GM10847 (cell line): ENCODE data around the gene C22orf23.

ENCODE experiments used
- POLR2A ChIP-seq: IDR thresholded peaks from 2 replicates; pipeline ENCODE4 v1.6.1; 2011; ENCODE audit not compliant: insufficient read length; ENCODE audit errors: extremely low read depth

Gene C22orf23

DNA sequence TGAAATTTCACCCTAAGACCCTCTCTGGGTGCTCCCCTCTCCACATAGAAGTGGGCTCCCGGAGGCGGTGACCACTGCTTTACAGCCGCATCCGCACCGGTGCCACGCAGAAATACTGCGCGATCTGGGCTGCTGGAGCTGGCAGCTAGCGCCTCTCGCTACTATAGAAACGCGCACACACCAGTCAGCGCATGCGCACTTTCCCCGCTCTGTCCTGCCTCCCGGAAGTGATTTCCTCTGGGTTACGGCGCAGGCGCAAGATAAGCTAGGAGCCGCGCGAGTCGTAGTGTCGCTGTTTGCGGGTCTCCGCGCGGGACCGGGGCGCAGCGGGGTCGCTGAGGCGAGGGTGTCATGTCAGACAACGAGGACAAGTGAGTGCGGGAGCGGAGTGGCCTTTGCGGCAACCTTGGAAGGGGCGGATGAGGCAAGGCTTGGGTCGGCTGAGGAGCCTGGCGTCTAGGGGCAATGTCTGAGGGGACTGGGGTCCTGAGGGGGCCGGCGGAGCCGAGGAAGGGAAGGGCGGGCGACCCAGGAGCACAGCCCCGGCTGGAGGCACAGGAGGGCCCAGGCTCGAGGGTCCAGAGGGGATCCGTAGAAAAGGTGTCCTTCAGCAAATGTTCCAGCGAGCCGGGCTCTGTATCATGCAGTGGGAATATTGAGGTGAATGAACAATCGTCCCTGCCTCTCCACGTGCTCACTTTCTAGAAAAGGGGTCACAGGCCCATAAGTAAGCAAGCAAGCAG is at the start of gene C22orf23, which contains the start of gene POLR2F:
TSS of gene C22orf23 (minus strand) at position 165 of the 743 bp plus-strand sequence. CDS start 452 bp downstream, outside the sequence.
TSS of gene POLR2F (plus strand) at position 263 of the 743 bp plus-strand sequence. CDS start at position 352, 89 bp downstream.
- peak; percentile 92 for TF ChIP-seq POLR2A

DNA sequence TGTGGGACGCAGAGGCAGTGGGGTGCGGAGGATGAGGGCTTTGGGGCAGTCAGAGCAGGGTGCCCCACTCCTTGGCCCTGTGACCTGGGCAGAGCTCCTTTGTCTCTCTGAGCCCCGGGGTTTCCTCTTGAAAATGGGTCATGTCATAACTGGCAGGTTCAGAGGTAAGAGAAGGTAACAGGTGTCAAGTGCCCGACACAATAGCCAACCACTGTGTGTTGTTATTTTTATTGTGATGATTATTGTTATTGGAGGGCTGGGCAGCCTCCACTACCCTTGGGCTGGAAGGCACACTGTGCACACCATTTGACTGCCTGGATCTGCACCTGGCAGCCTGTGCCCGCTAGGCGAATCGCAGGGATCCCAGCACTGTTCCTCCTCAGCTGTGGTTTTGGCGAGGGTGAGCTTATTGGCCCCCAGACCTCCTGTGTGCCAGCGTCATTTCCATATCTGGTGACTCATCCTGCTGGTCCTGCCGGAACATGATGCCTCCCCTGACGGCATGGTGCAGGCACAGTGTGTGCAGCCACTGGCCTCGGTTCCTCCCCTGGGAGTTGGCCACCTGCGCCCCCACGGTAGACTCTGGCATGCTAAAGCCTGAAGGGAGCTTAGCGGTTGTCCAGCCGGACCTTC is 46.4 kb upstream of the C22orf23 start:
- TF ChIP-seq POLR2A, result no peak

DNA sequence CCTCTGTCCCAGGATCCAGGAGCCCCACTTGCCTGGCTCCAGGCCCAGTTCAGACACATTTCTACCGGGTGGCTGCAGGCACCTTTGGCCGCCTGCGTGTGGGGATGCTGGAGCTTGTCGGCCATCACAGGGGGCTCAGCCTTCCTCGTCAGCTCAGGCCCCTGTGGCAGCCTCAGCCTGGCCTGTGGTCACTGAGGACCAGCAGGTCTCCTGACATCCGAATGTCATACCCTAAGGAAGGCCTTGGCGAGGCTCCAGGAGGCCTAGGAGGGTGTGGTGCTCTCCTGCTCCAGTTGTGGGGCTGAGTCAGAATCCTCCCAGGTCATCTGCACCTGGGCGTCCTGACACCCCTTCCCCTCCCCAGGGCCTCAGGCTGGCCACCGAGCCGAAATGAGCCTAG is 45.8 kb upstream of the C22orf23 start:
- no peak for TF ChIP-seq POLR2A

DNA sequence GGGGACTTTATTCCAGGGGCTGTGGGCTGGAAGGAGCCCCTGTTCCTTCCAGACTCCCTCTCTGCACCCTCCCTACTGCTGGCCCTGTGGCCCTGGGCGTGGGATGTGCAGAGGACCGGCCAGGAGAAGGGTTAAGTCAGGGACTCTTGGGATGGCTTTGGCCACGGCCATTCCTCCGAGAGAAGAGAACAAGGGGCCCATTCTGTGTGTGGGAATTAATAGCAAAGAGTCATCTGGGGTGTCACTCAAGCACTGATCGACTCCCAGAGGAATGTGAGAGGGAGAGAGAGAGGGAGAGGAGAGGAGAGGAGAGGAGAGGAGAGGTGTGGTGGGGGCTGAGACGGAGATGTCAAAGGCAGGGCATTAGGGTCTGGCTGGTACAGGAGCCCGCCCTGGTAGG is 45.1 kb upstream of the C22orf23 start:
- TF ChIP-seq POLR2A, result no peak

DNA sequence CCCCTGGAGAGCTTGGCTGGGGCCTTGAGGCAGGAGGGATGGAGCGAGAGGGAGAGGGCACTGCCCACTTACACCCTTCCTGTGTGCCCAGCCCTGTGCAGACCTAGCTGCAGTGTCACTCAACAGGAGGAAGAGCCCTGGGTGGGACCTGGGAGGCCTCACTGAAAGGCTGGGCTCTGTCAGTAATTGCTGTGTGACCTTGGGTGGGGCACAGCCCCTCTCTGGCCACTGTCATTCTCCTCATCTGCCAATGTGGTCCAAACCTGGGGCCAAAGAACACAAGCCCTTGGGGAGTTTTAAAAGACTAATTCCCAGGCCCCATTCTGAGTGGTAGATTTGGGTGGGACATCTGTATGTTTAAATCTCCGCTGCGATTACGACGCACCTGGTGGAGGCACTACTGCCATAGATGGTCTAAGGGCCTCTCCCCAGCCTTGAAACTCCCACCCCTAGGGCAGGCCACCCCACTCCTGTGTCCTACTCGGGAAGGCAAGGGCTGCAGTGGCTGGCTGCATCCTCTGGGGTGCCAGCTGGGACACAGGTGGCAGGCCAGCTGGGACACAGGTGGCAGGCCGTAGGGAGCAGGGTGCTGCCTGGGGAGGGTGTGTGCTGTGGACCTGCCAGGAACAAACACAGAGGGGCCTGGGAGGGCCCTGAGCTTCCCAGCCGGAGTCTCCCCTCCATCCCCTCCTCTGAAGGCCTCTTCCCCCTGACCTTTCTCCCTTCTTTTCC is 43.3 kb upstream of the C22orf23 start:
- no peak for TF ChIP-seq POLR2A

DNA sequence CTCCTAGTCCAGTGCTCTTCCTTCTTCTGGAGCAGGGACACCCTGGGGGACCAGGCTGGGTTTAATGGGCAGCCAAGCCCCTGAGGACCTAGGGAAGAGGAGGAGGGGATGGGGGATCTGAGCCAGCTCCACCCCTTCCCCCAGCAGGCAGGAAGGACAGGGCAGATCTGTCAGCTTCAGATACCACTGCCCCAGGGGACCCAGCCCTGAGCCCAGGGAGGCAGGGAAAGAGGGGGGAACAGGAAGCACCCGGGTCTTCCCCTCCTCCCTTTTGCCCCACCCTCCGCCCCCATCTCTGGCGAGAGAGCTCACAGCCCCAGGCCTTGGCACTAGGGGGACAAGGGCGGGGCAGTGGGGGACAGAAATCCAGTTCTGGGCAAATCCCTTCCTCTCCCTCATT is 42.7 kb upstream of the C22orf23 start:
- no peak for TF ChIP-seq POLR2A

- no peak for TF ChIP-seq POLR2A
Observed at GRCh38 chr22:37995460-37995859, 42.1 kb upstream of the C22orf23 start.

GRCh38 chr22:37994982-37995381 is 41.6 kb upstream of the C22orf23 start:
- TF ChIP-seq POLR2A, result no peak

DNA sequence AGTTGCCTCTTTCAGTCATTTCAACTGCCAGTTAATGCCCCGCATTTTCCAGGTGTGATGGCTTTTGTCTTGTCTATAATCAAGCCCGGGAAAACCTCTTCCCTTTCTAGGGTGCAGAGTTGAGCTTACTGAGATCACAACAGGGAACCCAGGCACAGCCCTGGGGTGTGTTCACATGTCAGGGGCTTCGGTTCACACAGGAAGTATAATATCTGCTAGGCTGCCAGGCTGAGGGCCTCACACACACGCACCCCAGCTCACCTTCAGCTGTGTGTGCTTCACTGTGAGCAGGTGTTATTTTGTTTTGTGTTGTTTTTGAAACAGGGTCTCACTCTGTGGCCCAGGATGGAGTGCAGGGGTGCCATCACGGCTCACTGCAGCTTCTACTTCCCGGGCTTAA is 40.6 kb upstream of the C22orf23 start:
- TF ChIP-seq POLR2A, result no peak

DNA sequence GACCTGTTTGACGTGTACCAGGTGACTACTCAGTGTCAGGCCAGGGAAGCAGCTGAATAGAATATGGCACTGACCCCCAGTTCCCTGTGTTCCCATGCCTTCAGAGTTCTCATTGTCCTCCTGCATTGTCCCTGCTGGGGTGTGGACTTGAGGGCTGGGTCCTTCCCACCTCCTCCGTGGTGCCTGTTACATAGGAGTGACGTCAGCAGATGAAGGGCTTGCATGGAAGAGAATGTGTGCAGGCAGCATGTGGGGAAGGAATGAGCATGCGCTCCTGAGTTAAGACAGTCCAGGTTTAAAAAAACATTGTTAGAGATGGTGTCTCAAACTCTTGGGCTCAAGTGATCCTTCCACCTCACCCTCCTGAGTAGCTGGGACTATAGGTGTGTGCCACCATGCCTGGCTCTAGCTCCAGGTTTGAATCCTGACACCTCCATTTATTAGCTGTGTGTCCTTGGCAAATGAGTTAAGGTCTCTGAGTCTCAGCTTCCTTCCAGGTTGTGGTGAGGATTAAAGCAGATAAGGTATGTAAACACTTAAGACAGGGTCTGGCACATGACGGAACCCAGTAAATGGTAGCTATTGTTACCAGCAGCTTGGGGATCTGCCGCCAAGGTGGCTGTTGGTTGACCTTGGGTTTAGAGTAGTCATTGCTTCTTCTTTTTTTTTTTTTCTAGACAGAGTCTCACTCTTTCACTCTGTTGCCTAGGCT is 38.5 kb upstream of the C22orf23 start:
- no peak for TF ChIP-seq POLR2A

GRCh38 chr22:37990862-37991261 is 37.5 kb upstream of the C22orf23 start:
- TF ChIP-seq POLR2A, result no peak

- no peak for TF ChIP-seq POLR2A
Observed at GRCh38 chr22:37990301-37990700, 36.9 kb upstream of the C22orf23 start.

GRCh38 chr22:37989146-37990045 is 36.0 kb upstream of the C22orf23 start:
- TF ChIP-seq POLR2A, result no peak

DNA sequence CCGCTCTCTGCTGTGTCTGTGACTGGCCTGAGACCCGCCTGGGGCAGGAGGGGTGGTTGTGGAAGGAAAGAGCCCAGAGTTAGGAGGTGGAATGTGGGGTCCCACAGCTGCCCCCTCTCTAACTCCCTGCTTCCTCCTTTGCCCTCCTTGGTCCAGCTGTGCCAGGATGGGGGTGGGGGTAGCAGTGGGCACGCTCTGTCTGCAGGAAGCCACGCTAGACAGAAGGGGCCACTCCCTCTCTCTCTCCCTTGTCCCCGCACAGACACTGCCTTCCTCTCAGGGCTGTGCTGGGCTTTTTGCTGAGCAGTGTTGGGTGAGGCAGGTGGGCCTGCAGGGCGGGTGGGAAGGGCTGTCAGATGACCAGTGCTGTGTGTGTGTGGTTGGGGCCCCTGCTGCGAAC is 33.0 kb upstream of the C22orf23 start:
- no peak for TF ChIP-seq POLR2A
